GM19467 (cell line): ENCODE data around the gene FNIP2.

ENCODE experiments used
- ATAC-seq: cut with Tn5 transposase; IDR thresholded peaks from one replicate; pipeline ENCODE4 v1.9.1; 2021; ENCODE audit warnings: mild to moderate bottlenecking, moderate library complexity; ENCODE audit not compliant: unreplicated experiment

FNIP2 gene

GRCh38 chr4:158760866-158761265 lies 8.0 kb upstream of the FNIP2 start:
- ATAC-seq = no peak

GRCh38 chr4:158762553-158762952 lies 6.3 kb upstream of the FNIP2 start:
- ATAC-seq = no peak

GRCh38 chr4:158763462-158763861 lies 5.4 kb upstream of the FNIP2 start:
- no peak for ATAC-seq

- ATAC-seq = no peak
Observed at GRCh38 chr4:158766434-158767044, 2.3 kb upstream of the FNIP2 start.

- no peak for ATAC-seq
Observed at GRCh38 chr4:158767451-158767850, 1.4 kb upstream of the FNIP2 start.

GRCh38 chr4:158769175-158769921 lies 522 bp downstream of the FNIP2 start:
- peak; percentile 21 for ATAC-seq

GRCh38 chr4:158770671-158771070 lies 1.8 kb downstream of the FNIP2 start:
- ATAC-seq = no peak

GRCh38 chr4:158771776-158772175 lies 3.0 kb downstream of the FNIP2 start:
- no peak for ATAC-seq

- ATAC-seq = no peak
Observed at GRCh38 chr4:158775091-158775651, 6.3 kb downstream of the FNIP2 start.

GRCh38 chr4:158776106-158776505 lies 7.3 kb downstream of the FNIP2 start:
- no peak for ATAC-seq

- peak; percentile 18 for ATAC-seq
Observed at GRCh38 chr4:158777423-158778155, 8.8 kb downstream of the FNIP2 start.

- peak; percentile 99 for ATAC-seq
Observed at GRCh38 chr4:158778156-158778711, 9.4 kb downstream of the FNIP2 start.

- ATAC-seq = no peak
Observed at GRCh38 chr4:158778712-158779111, 9.9 kb downstream of the FNIP2 start.

- no peak for ATAC-seq
Observed at GRCh38 chr4:158781963-158782362, 13.1 kb downstream of the FNIP2 start.

GRCh38 chr4:158782551-158783360 lies 13.9 kb downstream of the FNIP2 start:
- no peak for ATAC-seq

- ATAC-seq = no peak
Observed at GRCh38 chr4:158783785-158784184, 15.0 kb downstream of the FNIP2 start.

- ATAC-seq = no peak
Observed at GRCh38 chr4:158785718-158786117, 16.9 kb downstream of the FNIP2 start.

- no peak for ATAC-seq
Observed at GRCh38 chr4:158786121-158786601, 17.3 kb downstream of the FNIP2 start.

- ATAC-seq = no peak
Observed at GRCh38 chr4:158786955-158787354, 18.1 kb downstream of the FNIP2 start.
